IMR-90 (cell line): ENCODE results near the gene ZSCAN4. TPM values are rescaled to one million over a fixed set of nuclear protein-coding genes. Genes with fewer than 3 reads are reported as not detected.

ENCODE experiments used
- ATAC-seq: fragments of 200-7000 bp; cut with Tn5 transposase; 2 replicates; pipeline ENCODE4 v1.9.1; 2020; ENCODE audit warnings: low read depth, mild to moderate bottlenecking, moderate library complexity
- BruUV-seq: library from RNA; stranded (reverse); fragments of 400-500 nt; replicated peaks from 2 replicates; lab custom pipeline; 2021; lab: Mats Ljungman, UMichigan
- CTCF ChIA-PET: fragments of 300-600 bp; formaldehyde crosslinking; extraction: SDS; loops from one replicate; lab custom pipeline; 2021; ENCODE audit warnings: antibody characterized with exemption; lab: Yijun Ruan, JAX
- POLR2A ChIA-PET: fragments of 300-600 bp; sonication (Branson Sonifier 250); formaldehyde crosslinking; loops from one replicate; lab custom pipeline; 2022; ENCODE audit warnings: antibody characterized with exemption; ENCODE audit not compliant: unreplicated experiment; lab: Charles Lee
- DNase-seq: peaks from one replicate; pipeline ENCODE4 v3.0.0; 2013
- H2AFZ ChIP-seq: replicated peaks from 2 replicates; pipeline ENCODE3; 2013; ENCODE audit warnings: low read length, mild to moderate bottlenecking; ENCODE audit not compliant: poor library complexity
- H2AK5ac ChIP-seq: 2 replicates; pipeline ENCODE4 v1.6.1; 2013; ENCODE audit warnings: low read depth, low read length, inconsistent platforms
- H2AK9ac ChIP-seq: replicated peaks from 2 replicates; pipeline ENCODE3; 2013; ENCODE audit warnings: mild to moderate bottlenecking, low read depth, low read length, moderate library complexity; ENCODE audit not compliant: poor library complexity
- H2BK120ac ChIP-seq: 2 replicates; pipeline ENCODE4 v1.6.1; 2013; ENCODE audit warnings: low read depth, low read length, inconsistent platforms
- H2BK15ac ChIP-seq: 3 replicates; pipeline ENCODE4 v1.6.1; 2013; ENCODE audit warnings: low read depth, low read length, inconsistent platforms
- H2BK20ac ChIP-seq: 2 replicates; pipeline ENCODE4 v1.6.1; 2013; ENCODE audit warnings: low read depth, mild to moderate bottlenecking, inconsistent platforms, low read length, moderate library complexity
- H2BK5ac ChIP-seq: 2 replicates; pipeline ENCODE4 v1.6.1; 2013; ENCODE audit warnings: mild to moderate bottlenecking, low read depth, low read length, inconsistent platforms; ENCODE audit not compliant: poor library complexity, severe bottlenecking
- H3K14ac ChIP-seq: replicated peaks from 2 replicates; pipeline ENCODE4 v1.6.1; 2013; ENCODE audit warnings: low read depth, low read length, inconsistent platforms
- H3K18ac ChIP-seq: 2 replicates; pipeline ENCODE4 v1.6.1; 2013; ENCODE audit warnings: low read depth, low read length, control low read depth
- H3K23ac ChIP-seq: 2 replicates; pipeline ENCODE4 v1.6.1; 2013; ENCODE audit warnings: low read depth, low read length, inconsistent platforms
- H3K27ac ChIP-seq: 2 replicates; pipeline ENCODE4 v1.5.1; 2013; ENCODE audit warnings: mild to moderate bottlenecking, control low read depth, low read length; ENCODE audit not compliant: insufficient read depth
- H3K27me3 ChIP-seq: 2 replicates; pipeline ENCODE4 v1.6.1; 2013; ENCODE audit warnings: low read length; ENCODE audit not compliant: control insufficient read depth, insufficient read depth
- H3K36me3 ChIP-seq: 2 replicates; pipeline ENCODE4 v1.6.1; 2013; ENCODE audit warnings: low read length, mixed read lengths; ENCODE audit not compliant: control insufficient read depth, insufficient read depth
- H3K4ac ChIP-seq: 2 replicates; pipeline ENCODE4 v1.6.1; 2013; ENCODE audit warnings: low read depth, low read length, inconsistent platforms
- H3K4me1 ChIP-seq: 2 replicates; pipeline ENCODE4 v1.6.1; 2013; ENCODE audit warnings: low read length, mixed read lengths; ENCODE audit not compliant: control insufficient read depth, insufficient read depth
- H3K4me2 ChIP-seq: 2 replicates; pipeline ENCODE4 v1.6.1; 2013; ENCODE audit warnings: low read depth, mild to moderate bottlenecking, control low read depth, low read length, moderate library complexity
- H3K4me3 ChIP-seq: 2 replicates; pipeline ENCODE4 v1.5.1; 2013; ENCODE audit warnings: low read depth, mild to moderate bottlenecking, control low read depth, low read length, moderate library complexity; ENCODE audit not compliant: insufficient read depth
- H3K56ac ChIP-seq: 2 replicates; pipeline ENCODE4 v1.6.1; 2013; ENCODE audit warnings: low read length, inconsistent platforms; ENCODE audit not compliant: insufficient read depth; ENCODE audit errors: extremely low read depth
- H3K79me1 ChIP-seq, 2 experiments: 2 replicates each; pipeline ENCODE4 v1.6.1; 2013; ENCODE audit warnings: low read length in 2 of 2, inconsistent platforms in 1 of 2, low read depth in 1 of 2
- H3K9ac ChIP-seq: 2 replicates; pipeline ENCODE4 v1.6.1; 2013; ENCODE audit warnings: low read depth, low read length, control low read depth
- H3K9me1 ChIP-seq: 2 replicates; pipeline ENCODE4 v1.6.1; 2013; ENCODE audit warnings: low read length, inconsistent platforms; ENCODE audit not compliant: insufficient read depth
- H3K9me3 ChIP-seq: 2 replicates; pipeline ENCODE4 v1.6.1; 2013; ENCODE audit warnings: low read length; ENCODE audit not compliant: control insufficient read depth, insufficient read depth
- H4K20me1 ChIP-seq: 2 replicates; pipeline ENCODE4 v1.6.1; 2013; ENCODE audit warnings: low read length, inconsistent platforms; ENCODE audit not compliant: insufficient read depth
- H4K5ac ChIP-seq: 2 replicates; pipeline ENCODE4 v1.6.1; 2013; ENCODE audit warnings: mild to moderate bottlenecking, low read depth, low read length, control low read depth
- H4K8ac ChIP-seq, 2 experiments: 2 replicates each; pipeline ENCODE4 v1.6.1; 2013; ENCODE audit warnings: low read depth in 2 of 2, low read length in 2 of 2, control low read depth in 1 of 2, inconsistent platforms in 1 of 2
- H4K91ac ChIP-seq: 2 replicates; pipeline ENCODE4 v1.6.1; 2013; ENCODE audit warnings: low read depth, low read length, inconsistent platforms; ENCODE audit not compliant: insufficient read depth
- BHLHE40 ChIP-seq: fragments of 150-350 bp; IDR thresholded peaks from 2 replicates; pipeline ENCODE4 v1.6.1; 2016; ENCODE audit warnings: mild to moderate bottlenecking, low read depth, low read length
- CEBPB ChIP-seq: IDR thresholded peaks from 2 replicates; pipeline ENCODE4 v1.6.1; 2012; ENCODE audit warnings: low read depth, low read length, improper control_type of control experiment
- CTCF ChIP-seq: conservative IDR thresholded peaks from 2 replicates; pipeline ENCODE4 v1.5.1; 2012; ENCODE audit warnings: mild to moderate bottlenecking, low read depth, low read length, improper control_type of control experiment
- ELK1 ChIP-seq: fragments of 150-350 bp; IDR thresholded peaks from 2 replicates; pipeline ENCODE4 v1.6.1; 2016; ENCODE audit warnings: low read depth, mild to moderate bottlenecking, low read length, moderate library complexity, borderline replicate concordance
- FOS ChIP-seq: fragments of 150-350 bp; IDR thresholded peaks from 2 replicates; pipeline ENCODE4 v1.6.1; 2016; ENCODE audit warnings: low read depth, low read length
- MAZ ChIP-seq: IDR thresholded peaks from 2 replicates; pipeline ENCODE4 v1.6.1; 2012; ENCODE audit warnings: low read depth, mild to moderate bottlenecking, low read length, improper control_type of control experiment, moderate library complexity, borderline replicate concordance
- NFE2L2 ChIP-seq: fragments of 150-350 bp; IDR thresholded peaks from 2 replicates; pipeline ENCODE4 v1.6.1; 2016; ENCODE audit warnings: low read depth, mild to moderate bottlenecking, low read length
- RFX5 ChIP-seq: IDR thresholded peaks from 2 replicates; pipeline ENCODE4 v1.8.0; 2012; ENCODE audit warnings: low read depth, mild to moderate bottlenecking, low read length, moderate library complexity
- SMC3 ChIP-seq: fragments of 150-350 bp; IDR thresholded peaks from 2 replicates; pipeline ENCODE4 v1.6.1; 2016; ENCODE audit warnings: low read depth, mild to moderate bottlenecking, antibody characterized with exemption, low read length, moderate library complexity
- WGBS, 2 experiments: methylation state at CpG; one replicate each; pipeline versions ENCODE4 v1.1.5 to v1.1.7; 2013; ENCODE audit warnings: missing lambda C conversion rate in 2 of 2; ENCODE audit not compliant: insufficient read length in 1 of 2; ENCODE audit errors: extremely low coverage in 2 of 2; 5-methylcytosine and 5-hydroxymethylcytosine counted together
- dilution Hi-C: fragments of 300-500 bp; cut with HindIII; formaldehyde crosslinking; loops from one replicate; pipeline ENCODE4 v1.14.3; 2018; ENCODE audit warnings: low sequenced_read_pairs; ENCODE audit not compliant: unreplicated experiment
- in situ Hi-C: fragments of 300-500 bp; cut with MboI; formaldehyde crosslinking; loops from 3 replicates; pipeline ENCODE4 v1.14.3; 2019; ENCODE audit warnings: low sequenced_read_pairs, inconsistent platforms, mixed read lengths
- intact Hi-C: fragments of 100-400 bp; cut with micrococcal nuclease; formaldehyde crosslinking; loops from 2 replicates; pipeline ENCODE4 v1.10.0; 2022
- polyA plus RNA-seq, 3 experiments: library from polyadenylated mRNA; depleted of rRNA; stranded (reverse); fragments of >200 nt; gene quantifications; 2 replicates each; pipeline ENCODE4 v1.2.3, GENCODE V29; 2012; ENCODE audit warnings: low replicate concordance in 1 of 3
- total RNA-seq: library from RNA; depleted of rRNA; stranded (reverse); fragments of >200 nt; gene quantifications from 2 replicates; pipeline ENCODE4 v1.2.3, GENCODE V29; 2012

The ZSCAN4 gene
- total and polyA plus RNA-seq, 2 of the 4 experiments (the other 2 are of a cell fraction): not detected

- TF ChIP-seq ELK1 (no peak), NFE2L2 (no peak), MAZ (peak; percentile 89)
These were observed 35.5 kb upstream of the ZSCAN4 start, which contains the start of gene ZNF211 (continued) for GRCh38 chr19:57632987-57633831.

- peaks cover 12% of the 10 kb centered on the region; the same call in 1 of the 2 replicates for H3K9me1 ChIP-seq
- H3K9ac ChIP-seq: peak overlapping the region; percentile 78
- H3K4ac ChIP-seq: no peak overlapping the region
- H3K23ac ChIP-seq: peak overlapping the region; percentile 11; the same call in 1 of the 2 replicates
- no peaks in the 10 kb centered on the region for H4K20me1 ChIP-seq
- ATAC-seq (no peak), DNase-seq (no peak)
- H2BK20ac ChIP-seq: no peak overlapping the region
- H2AFZ ChIP-seq: peak overlapping the region; percentile 96
- H2BK5ac ChIP-seq: no peak overlapping the region
- H2BK120ac ChIP-seq: no peak overlapping the region
- no peak overlapping the region for H2BK15ac ChIP-seq
- ChIA-PET CTCF (no interaction called here), POLR2A (no interaction called here)
- H3K27ac ChIP-seq: no peak overlapping the region
- H4K91ac ChIP-seq: no peak overlapping the region
- no peak for TF ChIP-seq CEBPB
- no peak for TF ChIP-seq SMC3
- no peak for TF ChIP-seq CTCF
- no peak for TF ChIP-seq MAZ
- no peak for TF ChIP-seq BHLHE40
- TF ChIP-seq RFX5: no peak
- TF ChIP-seq FOS: no peak
- H2AK9ac ChIP-seq: peak overlapping the region; percentile 83
- peak overlapping the region; percentile 83 for H3K4me3 ChIP-seq
- no peak overlapping the region for H2AK5ac ChIP-seq
- intact Hi-C loops (loop anchor here (2.0 to 5.0 kb wide), 2 partner anchors 49 to 55 kb away; partner anchors contain the start of genes ZNF416 and ZNF551), dilution Hi-C loops (no loop called here), in situ Hi-C loops (no loop called here)
- no peaks in the 10 kb centered on the region for H3K27me3 ChIP-seq
- H3K56ac ChIP-seq: peak overlapping the region; percentile 63; the same call in 1 of the 2 replicates
- peaks cover 10 to 18% of the 10 kb centered on the region in 2 experiments for H3K79me1 ChIP-seq
- peak overlapping the region; percentile 91 for H3K4me2 ChIP-seq
- no peak overlapping the region; the same call in 1 of the 2 replicates for H4K5ac ChIP-seq
- peak overlapping the region; percentile 71 for H3K14ac ChIP-seq
- peaks cover 7% of the 10 kb centered on the region for H3K9me3 ChIP-seq
- H3K18ac ChIP-seq: no peak overlapping the region
- H3K36me3 ChIP-seq: peaks cover 9% of the 10 kb centered on the region
- peaks cover 4% of the 10 kb centered on the region for H3K4me1 ChIP-seq
- no CpG with 5 or more reads among the region's 6 CpGs for WGBS, 2 experiments
- no TSS peak for BruUV-seq
- H4K8ac ChIP-seq: peak overlapping the region in 1 of 2 experiments; percentile 31; a peak in 2 of 4 replicates
These were observed 35.0 kb upstream of the ZSCAN4 start for GRCh38 chr19:57633832-57634131.
